Bronchial epithelial cell (primary cell): ENCODE results near the gene PXYLP1. TPM values are rescaled to one million over a fixed set of nuclear protein-coding genes. Genes with fewer than 3 reads are reported as not detected.

Experiments
- DNase-seq: peaks from one replicate; pipeline ENCODE4 v3.0.0-alpha.2; 2010; ENCODE audit warnings: low read depth
- FAIRE-seq: peaks from 2 replicates; lab custom pipeline; 2011; peaks lifted over from hg19 to GRCh38; lab: Jason Lieb, UNC
- H3K27me3 ChIP-seq: 2 replicates; pipeline ENCODE4 v1.5.1; 2011; ENCODE audit warnings: low read length; ENCODE audit not compliant: control insufficient read depth, insufficient read depth
- H3K36me3 ChIP-seq: 2 replicates; pipeline ENCODE4 v1.5.1; 2011; ENCODE audit warnings: low read length; ENCODE audit not compliant: control insufficient read depth, insufficient read depth
- H3K4me3 ChIP-seq: 2 replicates; pipeline ENCODE4 v1.5.1; 2011; ENCODE audit warnings: mild to moderate bottlenecking, low read depth, low read length, control low read depth
- total RNA-seq: library from RNA; depleted of rRNA; stranded (reverse); fragments of >200 nt; gene quantifications from 2 replicates; pipeline ENCODE4 v1.2.1, GENCODE V29; 2014
- TF ChIP-seq, protein P1 (sequence below): IDR thresholded peaks from 2 replicates; pipeline ENCODE4 v1.5.1; 2011; ENCODE audit warnings: mild to moderate bottlenecking, moderate library complexity, low read length, control low read depth, inconsistent platforms; ENCODE audit not compliant: insufficient read depth, severe bottlenecking

PXYLP1 gene
- total RNA-seq, 1 donor from 2014 or later = 9.0 TPM

GRCh38 chr3:141212101-141212500, 19.5 kb upstream of the PXYLP1 start:
- DNase-seq (no peak), FAIRE-seq (no peak)
- Histone ChIP-seq H3K36me3 (no peaks in the 10 kb centered on the region), H3K27me3 (no peaks in the 10 kb centered on the region), H3K4me3 (no peak overlapping the region)
- TF ChIP-seq, protein P1, sequence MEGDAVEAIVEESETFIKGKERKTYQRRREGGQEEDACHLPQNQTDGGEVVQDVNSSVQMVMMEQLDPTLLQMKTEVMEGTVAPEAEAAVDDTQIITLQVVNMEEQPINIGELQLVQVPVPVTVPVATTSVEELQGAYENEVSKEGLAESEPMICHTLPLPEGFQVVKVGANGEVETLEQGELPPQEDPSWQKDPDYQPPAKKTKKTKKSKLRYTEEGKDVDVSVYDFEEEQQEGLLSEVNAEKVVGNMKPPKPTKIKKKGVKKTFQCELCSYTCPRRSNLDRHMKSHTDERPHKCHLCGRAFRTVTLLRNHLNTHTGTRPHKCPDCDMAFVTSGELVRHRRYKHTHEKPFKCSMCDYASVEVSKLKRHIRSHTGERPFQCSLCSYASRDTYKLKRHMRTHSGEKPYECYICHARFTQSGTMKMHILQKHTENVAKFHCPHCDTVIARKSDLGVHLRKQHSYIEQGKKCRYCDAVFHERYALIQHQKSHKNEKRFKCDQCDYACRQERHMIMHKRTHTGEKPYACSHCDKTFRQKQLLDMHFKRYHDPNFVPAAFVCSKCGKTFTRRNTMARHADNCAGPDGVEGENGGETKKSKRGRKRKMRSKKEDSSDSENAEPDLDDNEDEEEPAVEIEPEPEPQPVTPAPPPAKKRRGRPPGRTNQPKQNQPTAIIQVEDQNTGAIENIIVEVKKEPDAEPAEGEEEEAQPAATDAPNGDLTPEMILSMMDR = no peak

GRCh38 chr3:141212555-141212954, 19.1 kb upstream of the PXYLP1 start:
- Histone ChIP-seq H3K4me3 (no peak overlapping the region), H3K36me3 (no peaks in the 10 kb centered on the region), H3K27me3 (no peaks in the 10 kb centered on the region)
- FAIRE-seq (no peak), DNase-seq (no peak)
- TF ChIP-seq, protein P1 = no peak

DNA sequence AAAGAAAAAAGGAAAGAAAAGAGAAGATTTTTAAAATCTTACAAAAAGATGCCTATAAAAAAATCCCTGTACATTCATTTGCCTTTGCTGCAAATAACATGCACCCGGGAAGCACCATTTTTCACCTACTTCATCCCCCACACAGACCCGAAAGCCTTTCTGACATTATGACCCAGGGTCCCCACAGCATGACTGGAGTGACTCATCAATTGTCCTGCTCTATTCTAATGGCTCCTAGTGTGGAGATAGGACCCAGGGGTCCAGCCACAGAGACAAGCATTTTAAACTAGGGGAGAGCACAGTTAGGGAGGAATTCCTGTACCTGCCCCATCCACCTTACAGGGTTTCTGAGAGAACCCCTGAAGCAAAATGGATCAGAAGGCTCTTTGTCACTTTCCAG, 14.7 kb upstream of the PXYLP1 start:
- Histone ChIP-seq H3K4me3 (no peak overlapping the region), H3K36me3 (no peaks in the 10 kb centered on the region), H3K27me3 (no peaks in the 10 kb centered on the region)
- FAIRE-seq (no peak), DNase-seq (no peak)
- TF ChIP-seq, protein P1 = no peak

GRCh38 chr3:141217389-141217788, 14.2 kb upstream of the PXYLP1 start:
- Histone ChIP-seq H3K4me3 (no peak overlapping the region), H3K27me3 (no peaks in the 10 kb centered on the region), H3K36me3 (no peaks in the 10 kb centered on the region)
- FAIRE-seq (no peak), DNase-seq (no peak)
- TF ChIP-seq, protein P1 = no peak

- no peak for FAIRE-seq
- Histone ChIP-seq H3K36me3 (no peaks in the 10 kb centered on the region), H3K27me3 (no peaks in the 10 kb centered on the region), H3K4me3 (no peak overlapping the region)
- TF ChIP-seq, protein P1 = no peak
- no peak for DNase-seq
These were observed 13.3 kb upstream of the PXYLP1 start for GRCh38 chr3:141218162-141218835.

- no peak for FAIRE-seq
- TF ChIP-seq, protein P1 = no peak
- no peaks in the 10 kb centered on the region for H3K27me3 ChIP-seq
These were observed 12.7 kb upstream of the PXYLP1 start for GRCh38 chr3:141218926-141219325.

More at GRCh38 chr3:141218926-141219325, 12.7 kb upstream of the PXYLP1 start:
- no peak for DNase-seq
- H3K36me3 ChIP-seq = no peaks in the 10 kb centered on the region
- no peak overlapping the region for H3K4me3 ChIP-seq
